Measurements from ENCODE around the gene TRIM44.

TRIM44 gene

GRCh38 chr11:35783809-35784208 is 121.2 kb downstream of the TRIM44 start:
- Histone ChIP-seq H3K4me1 (ENCODE audit: insufficient read depth, low read length, severe bottlenecking) (no peaks in the 10 kb centered on the region), H3K9me3 (ENCODE audit: low read length) (no peaks in the 10 kb centered on the region), H3F3A (ENCODE audit: insufficient read depth, low read length) (no peaks in the 10 kb centered on the region), H2AFZ (ENCODE audit: low read length) (no peak overlapping the region), H3K36me3 (ENCODE audit: insufficient read depth, low read length) (no peaks in the 10 kb centered on the region), H3K9ac (ENCODE audit: low read length) (no peak overlapping the region), H3K79me2 (ENCODE audit: insufficient read depth, low read length) (no peaks in the 10 kb centered on the region), H3K4me2 (ENCODE audit: low read length) (no peak overlapping the region), H4K20me1 (ENCODE audit: insufficient read depth, low read length) (no peaks in the 10 kb centered on the region), H3K27me3 (ENCODE audit: insufficient read depth, low read length) (no peaks in the 10 kb centered on the region), H3K27ac (ENCODE audit: low read depth, low read length, poor library complexity, severe bottlenecking) (no peak overlapping the region), H3K4me3 (ENCODE audit: low read depth, low read length, poor library complexity, severe bottlenecking) (no peak overlapping the region), H3K9me2 (ENCODE audit: low read depth, low read length) (no peaks in the 10 kb centered on the region)
- TF ChIP-seq CTCF (IDR thresholded peaks at IDR 0.05; ENCODE audit: low read length) (no peak), EZH2 (IDR thresholded peaks at IDR 0.05; ENCODE audit: borderline replicate concordance, low read length) (no peak)

- no peak overlapping the region for H3K4me2 ChIP-seq (ENCODE audit: low read length)
- TF ChIP-seq CTCF (IDR thresholded peaks at IDR 0.05; ENCODE audit: low read length), result no peak
- no peak for TF ChIP-seq EZH2 (IDR thresholded peaks at IDR 0.05; ENCODE audit: borderline replicate concordance, low read length)
- H3K79me2 ChIP-seq (ENCODE audit: insufficient read depth, low read length), result no peaks in the 10 kb centered on the region
- no peak overlapping the region for H2AFZ ChIP-seq (ENCODE audit: low read length)
- no peaks in the 10 kb centered on the region for H3K4me1 ChIP-seq (ENCODE audit: insufficient read depth, low read length, severe bottlenecking)
- H3K4me3 ChIP-seq (ENCODE audit: low read depth, low read length, poor library complexity, severe bottlenecking), result no peak overlapping the region
- no peaks in the 10 kb centered on the region for H3K9me2 ChIP-seq (ENCODE audit: low read depth, low read length)
- no peaks in the 10 kb centered on the region for H4K20me1 ChIP-seq (ENCODE audit: insufficient read depth, low read length)
- H3K27ac ChIP-seq (ENCODE audit: low read depth, low read length, poor library complexity, severe bottlenecking), result no peak overlapping the region
- H3K27me3 ChIP-seq (ENCODE audit: insufficient read depth, low read length), result no peaks in the 10 kb centered on the region
- H3K36me3 ChIP-seq (ENCODE audit: insufficient read depth, low read length), result no peaks in the 10 kb centered on the region
- no peaks in the 10 kb centered on the region for H3F3A ChIP-seq (ENCODE audit: insufficient read depth, low read length)
- no peaks in the 10 kb centered on the region for H3K9me3 ChIP-seq (ENCODE audit: low read length)
- H3K9ac ChIP-seq (ENCODE audit: low read length), result no peak overlapping the region
Measured at GRCh38 chr11:35784699-35785098, 122.1 kb downstream of the TRIM44 start.

- no peak overlapping the region for H3K9ac ChIP-seq (ENCODE audit: low read length)
- H3K27ac ChIP-seq (ENCODE audit: low read depth, low read length, poor library complexity, severe bottlenecking), result no peak overlapping the region
- TF ChIP-seq EZH2 (IDR thresholded peaks at IDR 0.05; ENCODE audit: borderline replicate concordance, low read length) (no peak), CTCF (IDR thresholded peaks at IDR 0.05; ENCODE audit: low read length) (no peak)
- no peaks in the 10 kb centered on the region for H3K4me1 ChIP-seq (ENCODE audit: insufficient read depth, low read length, severe bottlenecking)
- no peaks in the 10 kb centered on the region for H3K36me3 ChIP-seq (ENCODE audit: insufficient read depth, low read length)
- no peaks in the 10 kb centered on the region for H3K9me2 ChIP-seq (ENCODE audit: low read depth, low read length)
- no peaks in the 10 kb centered on the region for H3K9me3 ChIP-seq (ENCODE audit: low read length)
- no peaks in the 10 kb centered on the region for H3K79me2 ChIP-seq (ENCODE audit: insufficient read depth, low read length)
- H3K4me3 ChIP-seq (ENCODE audit: low read depth, low read length, poor library complexity, severe bottlenecking), result no peak overlapping the region
- no peaks in the 10 kb centered on the region for H4K20me1 ChIP-seq (ENCODE audit: insufficient read depth, low read length)
- H3F3A ChIP-seq (ENCODE audit: insufficient read depth, low read length), result no peaks in the 10 kb centered on the region
- H3K27me3 ChIP-seq (ENCODE audit: insufficient read depth, low read length), result no peaks in the 10 kb centered on the region
- H2AFZ ChIP-seq (ENCODE audit: low read length), result no peak overlapping the region
- no peak overlapping the region for H3K4me2 ChIP-seq (ENCODE audit: low read length)
Measured at GRCh38 chr11:35785287-35786167, 123.0 kb downstream of the TRIM44 start.

All from OCI-LY1 (cell line).